ENCODE results near the gene GNG12. TPM values are rescaled to one million over a fixed set of nuclear protein-coding genes. Genes with fewer than 3 reads are reported as not detected.
"Not testable (repeated sequence)": the region's sequence is repeated elsewhere in the genome, so short reads cannot be mapped to it uniquely, and the experiment has no call there.

Gene GNG12
- total RNA-seq, 1 experiment from 2014 or later, result 23.7 TPM

DNA sequence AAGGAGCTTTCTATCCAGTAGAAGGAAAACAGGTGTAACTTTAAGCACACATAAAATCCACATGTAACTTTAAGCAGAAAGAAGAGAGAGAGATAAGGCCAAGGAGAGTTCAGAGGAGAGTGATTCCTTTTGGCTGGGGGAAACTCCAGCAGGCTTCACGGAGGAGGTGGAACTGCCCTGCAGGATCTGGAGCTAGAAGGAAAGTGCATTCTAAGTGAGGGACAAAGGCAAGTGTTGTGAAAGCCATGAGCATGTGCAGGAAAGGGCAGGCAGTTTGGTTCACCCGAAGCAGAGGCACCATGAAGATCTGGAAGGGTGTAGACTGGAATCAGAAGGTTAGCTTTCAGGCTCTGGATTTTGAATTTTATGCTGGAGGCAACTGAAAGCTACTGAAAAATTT, 101.9 kb downstream of the GNG12 start:
- TF ChIP-seq PRDM15 (CRISPR knock-in tag; IDR thresholded peaks at IDR 0.05), result 0 out of 2 replicates have a peak, but pooled peaks have one; percentile 44
- no peak for TF ChIP-seq RORB (CRISPR knock-in tag; IDR thresholded peaks at IDR 0.05)
- no peak overlapping the region for H3K27ac Mint-ChIP-seq
- no peaks in the 10 kb centered on the region for H3K9me3 Mint-ChIP-seq
- H3K27me3 Mint-ChIP-seq (ENCODE audit: low read depth), result no peaks in the 10 kb centered on the region
- ATAC-seq (no peak), DNase-seq (ENCODE audit: low spot score) (no peak)
- no peak overlapping the region for H3K4me3 Mint-ChIP-seq
- no peaks in the 10 kb centered on the region for H3K36me3 Mint-ChIP-seq
- peaks cover 25% of the 10 kb centered on the region for H3K4me1 Mint-ChIP-seq
- ChIA-PET POLR2A (interaction anchor here (2.0 kb wide), 1 partner anchor 46 kb away, joined by 5 read pairs; the partner anchor contains the start of gene GADD45A), CTCF (interaction anchor here (1.1 to 1.8 kb wide), 5 partner anchors 10 to 207 kb away, joined by 3 to 10 read pairs (median 3); no protein-coding TSS in a partner anchor)

DNA sequence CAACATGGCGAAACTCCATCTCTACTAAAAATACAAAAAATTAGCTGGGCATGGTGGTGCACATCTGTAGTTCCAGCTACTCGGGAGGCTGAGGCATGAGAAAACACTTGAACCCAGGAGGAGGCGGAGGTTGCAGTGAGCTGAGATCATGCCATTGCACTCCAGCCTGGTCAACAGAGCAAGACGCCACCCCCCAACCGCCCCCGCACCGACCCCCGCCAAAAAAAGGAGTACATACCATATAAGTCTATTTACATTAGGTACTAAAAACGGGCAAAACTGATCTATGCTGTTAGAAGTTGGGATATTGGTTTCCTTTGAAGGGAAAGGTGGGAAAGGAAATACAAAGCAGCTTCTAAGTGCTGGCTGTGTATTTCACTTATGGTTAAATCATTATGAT, 103.0 kb downstream of the GNG12 start:
- H3K27ac Mint-ChIP-seq; H3K36me3 Mint-ChIP-seq; DNase-seq (ENCODE audit: low spot score); H3K27me3 Mint-ChIP-seq (ENCODE audit: low read depth); POLR2A ChIA-PET; H3K4me3 Mint-ChIP-seq; H3K9me3 Mint-ChIP-seq; ATAC-seq: not testable (repeated sequence)
- peaks cover 17% of the 10 kb centered on the region for H3K4me1 Mint-ChIP-seq
- CTCF ChIA-PET, result interaction anchor here (1.1 to 1.8 kb wide), 3 partner anchors 29 to 168 kb away, joined by 3 to 10 read pairs (median 3); no protein-coding TSS in a partner anchor

- Mint-ChIP-seq H3K9me3 (no peaks in the 10 kb centered on the region), H3K36me3 (no peaks in the 10 kb centered on the region), H3K4me3 (no peak overlapping the region), H3K27ac (no peak overlapping the region), H3K4me1 (peaks cover 21% of the 10 kb centered on the region), H3K27me3 (ENCODE audit: low read depth) (no peaks in the 10 kb centered on the region)
- TF ChIP-seq, protein P1, sequence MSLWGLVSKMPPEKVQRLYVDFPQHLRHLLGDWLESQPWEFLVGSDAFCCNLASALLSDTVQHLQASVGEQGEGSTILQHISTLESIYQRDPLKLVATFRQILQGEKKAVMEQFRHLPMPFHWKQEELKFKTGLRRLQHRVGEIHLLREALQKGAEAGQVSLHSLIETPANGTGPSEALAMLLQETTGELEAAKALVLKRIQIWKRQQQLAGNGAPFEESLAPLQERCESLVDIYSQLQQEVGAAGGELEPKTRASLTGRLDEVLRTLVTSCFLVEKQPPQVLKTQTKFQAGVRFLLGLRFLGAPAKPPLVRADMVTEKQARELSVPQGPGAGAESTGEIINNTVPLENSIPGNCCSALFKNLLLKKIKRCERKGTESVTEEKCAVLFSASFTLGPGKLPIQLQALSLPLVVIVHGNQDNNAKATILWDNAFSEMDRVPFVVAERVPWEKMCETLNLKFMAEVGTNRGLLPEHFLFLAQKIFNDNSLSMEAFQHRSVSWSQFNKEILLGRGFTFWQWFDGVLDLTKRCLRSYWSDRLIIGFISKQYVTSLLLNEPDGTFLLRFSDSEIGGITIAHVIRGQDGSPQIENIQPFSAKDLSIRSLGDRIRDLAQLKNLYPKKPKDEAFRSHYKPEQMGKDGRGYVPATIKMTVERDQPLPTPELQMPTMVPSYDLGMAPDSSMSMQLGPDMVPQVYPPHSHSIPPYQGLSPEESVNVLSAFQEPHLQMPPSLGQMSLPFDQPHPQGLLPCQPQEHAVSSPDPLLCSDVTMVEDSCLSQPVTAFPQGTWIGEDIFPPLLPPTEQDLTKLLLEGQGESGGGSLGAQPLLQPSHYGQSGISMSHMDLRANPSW (CRISPR knock-in tag; conservative IDR thresholded peaks at IDR 0.05; ENCODE audit: low read depth), result no peak
- TF ChIP-seq SMAD3 (CRISPR knock-in tag; IDR thresholded peaks at IDR 0.05; ENCODE audit: borderline replicate concordance), result no peak
- no peak for TF ChIP-seq GRHL2 (CRISPR knock-in tag; IDR thresholded peaks at IDR 0.05; ENCODE audit: insufficient replicate concordance, severe bottlenecking)
- TF ChIP-seq IRF2 (CRISPR knock-in tag; IDR thresholded peaks at IDR 0.05; ENCODE audit: borderline replicate concordance, low read depth), result no peak
- no peak for TF ChIP-seq ZNF416 (CRISPR knock-in tag; IDR thresholded peaks at IDR 0.05)
- TF ChIP-seq ZNF219 (CRISPR knock-in tag; IDR thresholded peaks at IDR 0.05; ENCODE audit: borderline replicate concordance), result no peak
- TF ChIP-seq, protein P2, sequence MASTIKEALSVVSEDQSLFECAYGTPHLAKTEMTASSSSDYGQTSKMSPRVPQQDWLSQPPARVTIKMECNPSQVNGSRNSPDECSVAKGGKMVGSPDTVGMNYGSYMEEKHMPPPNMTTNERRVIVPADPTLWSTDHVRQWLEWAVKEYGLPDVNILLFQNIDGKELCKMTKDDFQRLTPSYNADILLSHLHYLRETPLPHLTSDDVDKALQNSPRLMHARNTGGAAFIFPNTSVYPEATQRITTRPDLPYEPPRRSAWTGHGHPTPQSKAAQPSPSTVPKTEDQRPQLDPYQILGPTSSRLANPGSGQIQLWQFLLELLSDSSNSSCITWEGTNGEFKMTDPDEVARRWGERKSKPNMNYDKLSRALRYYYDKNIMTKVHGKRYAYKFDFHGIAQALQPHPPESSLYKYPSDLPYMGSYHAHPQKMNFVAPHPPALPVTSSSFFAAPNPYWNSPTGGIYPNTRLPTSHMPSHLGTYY (CRISPR knock-in tag; IDR thresholded peaks at IDR 0.05), result no peak
- DNase-seq (ENCODE audit: low spot score) (no peak), ATAC-seq (no peak)
- ChIA-PET POLR2A (no interaction called here), CTCF (interaction anchor here (1.8 kb wide), 1 partner anchor 30 kb away, joined by 10 read pairs; no protein-coding TSS in a partner anchor)
Observed at GRCh38 chr1:67729872-67730271, 103.4 kb downstream of the GNG12 start.

DNA sequence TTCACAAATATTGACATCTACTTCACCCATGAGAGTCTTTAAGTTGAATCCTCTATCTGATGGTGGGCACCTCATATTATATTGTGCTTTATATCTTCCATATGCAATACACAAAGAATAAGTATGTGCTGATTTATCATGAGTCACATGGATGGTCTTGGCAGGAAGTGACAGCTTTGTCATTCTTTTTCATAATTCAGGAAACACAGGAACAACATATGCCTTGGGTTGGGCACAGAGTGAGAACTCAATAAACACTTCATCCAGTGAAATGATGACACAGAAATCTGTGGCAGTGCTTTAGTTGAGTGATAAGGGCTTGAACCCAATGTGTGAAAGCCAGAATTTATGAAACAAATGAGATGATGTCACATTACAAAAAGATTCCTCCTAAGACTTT, 107.0 kb downstream of the GNG12 start:
- CTCF ChIA-PET, result no interaction called here
- no peak for ATAC-seq
- POLR2A ChIA-PET, result no interaction called here
- Mint-ChIP-seq H3K4me1 (peaks cover 13% of the 10 kb centered on the region), H3K36me3 (no peaks in the 10 kb centered on the region), H3K27ac (no peak overlapping the region), H3K27me3 (ENCODE audit: low read depth) (no peaks in the 10 kb centered on the region), H3K9me3 (no peaks in the 10 kb centered on the region), H3K4me3 (no peak overlapping the region)
- DNase-seq (ENCODE audit: low spot score), result no peak
- TF ChIP-seq FOXP1 (CRISPR knock-in tag; IDR thresholded peaks at IDR 0.05; ENCODE audit: borderline replicate concordance), result no peak
